HG02885 (cell line): ENCODE data around the gene CMKLR1.
A peak's percentile ranks its signal among the peaks of the same experiment; 100 is the strongest.

Experiments
- ATAC-seq: cut with Tn5 transposase; IDR thresholded peaks from one replicate; pipeline ENCODE4 v1.9.1; 2021; ENCODE audit warnings: mild to moderate bottlenecking; ENCODE audit not compliant: unreplicated experiment, poor library complexity

The CMKLR1 gene

GRCh38 chr12:108318472-108319275, 20.4 kb downstream of the CMKLR1 start:
- ATAC-seq = no peak

GRCh38 chr12:108317308-108318234, 21.5 kb downstream of the CMKLR1 start:
- no peak for ATAC-seq

- no peak for ATAC-seq
Observed at GRCh38 chr12:108316176-108317086, 22.7 kb downstream of the CMKLR1 start.

- no peak for ATAC-seq
Observed at GRCh38 chr12:108315486-108316105, 23.5 kb downstream of the CMKLR1 start.

- no peak for ATAC-seq
Observed at GRCh38 chr12:108313606-108314351, 25.3 kb downstream of the CMKLR1 start.

- ATAC-seq = no peak
Observed at GRCh38 chr12:108313241-108313605, 25.9 kb downstream of the CMKLR1 start.

- no peak for ATAC-seq
Observed at GRCh38 chr12:108312693-108313189, 26.4 kb downstream of the CMKLR1 start.

GRCh38 chr12:108312073-108312659, 26.9 kb downstream of the CMKLR1 start:
- no peak for ATAC-seq

GRCh38 chr12:108311605-108312004, 27.5 kb downstream of the CMKLR1 start:
- ATAC-seq = no peak

- ATAC-seq = no peak
Observed at GRCh38 chr12:108310489-108310888, 28.6 kb downstream of the CMKLR1 start.

GRCh38 chr12:108309674-108310312, 29.3 kb downstream of the CMKLR1 start:
- peak; percentile 51 for ATAC-seq

GRCh38 chr12:108308395-108309085, 30.6 kb downstream of the CMKLR1 start:
- ATAC-seq = no peak

GRCh38 chr12:108307006-108307405, 32.1 kb downstream of the CMKLR1 start:
- ATAC-seq = no peak

GRCh38 chr12:108306506-108306905, 32.6 kb downstream of the CMKLR1 start:
- no peak for ATAC-seq

GRCh38 chr12:108305991-108306501, 33.1 kb downstream of the CMKLR1 start:
- no peak for ATAC-seq

- ATAC-seq = no peak
Observed at GRCh38 chr12:108305520-108305919, 33.6 kb downstream of the CMKLR1 start.

GRCh38 chr12:108304633-108305032, 34.5 kb downstream of the CMKLR1 start:
- no peak for ATAC-seq
